GM18909 (cell line): ENCODE results near the gene MUC2.

Source experiments
- ATAC-seq: cut with Tn5 transposase; IDR thresholded peaks from one replicate; pipeline ENCODE4 v1.9.1; 2021; ENCODE audit warnings: mild to moderate bottlenecking; ENCODE audit not compliant: unreplicated experiment, poor library complexity

MUC2 gene

GRCh38 chr11:1070594-1071462 is 3.8 kb upstream of the MUC2 start:
- no peak for ATAC-seq

GRCh38 chr11:1071571-1072115 is 3.0 kb upstream of the MUC2 start:
- no peak for ATAC-seq

- no peak for ATAC-seq
Observed at GRCh38 chr11:1072116-1072820, 2.4 kb upstream of the MUC2 start.

GRCh38 chr11:1072821-1073231 is 1.8 kb upstream of the MUC2 start:
- no peak for ATAC-seq

- ATAC-seq: no peak
Observed at GRCh38 chr11:1073261-1073724, 1.4 kb upstream of the MUC2 start.

- ATAC-seq: no peak
Observed at GRCh38 chr11:1073851-1074243, 827 bp upstream of the MUC2 start.

GRCh38 chr11:1075341-1075911 is 752 bp downstream of the MUC2 start:
- no peak for ATAC-seq

- ATAC-seq: no peak
Observed at GRCh38 chr11:1076061-1076665, 1.5 kb downstream of the MUC2 start.

GRCh38 chr11:1077033-1077416 is 2.4 kb downstream of the MUC2 start:
- no peak for ATAC-seq

- ATAC-seq: no peak
Observed at GRCh38 chr11:1077417-1078119, 2.9 kb downstream of the MUC2 start.

GRCh38 chr11:1078191-1078601 is 3.5 kb downstream of the MUC2 start:
- ATAC-seq: no peak

- ATAC-seq: no peak
Observed at GRCh38 chr11:1081601-1082311, 7.1 kb downstream of the MUC2 start.

- ATAC-seq: no peak
Observed at GRCh38 chr11:1082346-1082727, 7.7 kb downstream of the MUC2 start.

- ATAC-seq: no peak
Observed at GRCh38 chr11:1082728-1083620, 8.3 kb downstream of the MUC2 start.

- no peak for ATAC-seq
Observed at GRCh38 chr11:1083621-1084551, 9.2 kb downstream of the MUC2 start.

GRCh38 chr11:1084561-1085439 is 10.1 kb downstream of the MUC2 start:
- no peak for ATAC-seq
